HAP-1 (cell line): ENCODE results near the gene KRT24.
"Not testable (repeated sequence)": the region's sequence is repeated elsewhere in the genome, so short reads cannot be mapped to it uniquely, and the experiment has no call there.

Experiments used
- DNase-seq, 2 experiments: peaks; one replicate each; pipeline ENCODE4 v3.0.0-alpha.2; 2016 to 2020; ENCODE audit warnings: low spot score in 2 of 2
- H3K27me3 ChIP-seq: fragments of 250-450 bp; sonication (Bioruptor Pico); 2 replicates; pipeline ENCODE4 v1.5.1; 2020; ENCODE audit warnings: low read depth, mild to moderate bottlenecking, moderate library complexity
- H3K36me3 ChIP-seq: fragments of 250-450 bp; sonication (Bioruptor Pico); replicated peaks from 2 replicates; pipeline ENCODE4 v1.5.1; 2020; ENCODE audit warnings: mild to moderate bottlenecking
- H3K4me1 ChIP-seq: fragments of 250-450 bp; sonication (Bioruptor Pico); 2 replicates; pipeline ENCODE4 v1.5.1; 2020; ENCODE audit warnings: mild to moderate bottlenecking
- H3K4me3 ChIP-seq: fragments of 250-450 bp; sonication (Bioruptor Pico); 2 replicates; pipeline ENCODE4 v1.5.1; 2020; ENCODE audit warnings: mild to moderate bottlenecking, moderate library complexity
- H3K9me3 ChIP-seq: fragments of 250-450 bp; sonication (Bioruptor Pico); 2 replicates; pipeline ENCODE4 v1.5.1; 2020; ENCODE audit warnings: mild to moderate bottlenecking, moderate library complexity
- in situ Hi-C: fragments of 300-500 bp; cut with MboI; formaldehyde crosslinking; loops from 3 replicates; pipeline ENCODE4 v1.14.3; 2020; ENCODE audit warnings: low sequenced_read_pairs, inconsistent platforms, mixed read lengths

Gene KRT24

DNA sequence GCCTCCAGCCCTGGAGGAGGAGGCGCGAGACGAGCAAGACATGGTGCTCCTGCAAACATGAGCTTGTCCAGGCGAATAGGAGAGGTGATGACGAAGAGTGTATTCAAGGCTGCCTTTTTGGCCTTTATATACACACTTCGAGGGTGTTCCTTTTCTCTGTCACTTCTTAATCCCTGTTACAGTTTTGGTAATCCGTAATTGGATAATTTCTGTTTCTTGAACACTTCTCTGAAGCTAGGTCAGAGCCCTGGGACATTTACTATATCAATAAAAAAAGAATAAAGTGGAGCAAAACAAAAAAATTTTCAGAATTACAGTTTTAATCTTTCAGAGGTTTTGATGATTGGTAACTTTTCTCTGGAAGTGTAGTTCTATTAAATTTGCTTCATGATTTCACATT is at the start of gene KRT24:
KRT24 (minus strand) TSS at position 101 of the 400 bp plus-strand sequence; CDS start at position 42, 59 bp downstream.
- Histone ChIP-seq H3K4me1 (no peaks in the 10 kb centered on the region), H3K27me3 (no peaks in the 10 kb centered on the region; the same call in 1 of the 2 replicates), H3K4me3 (no peak within 1 kb of the TSS), H3K9me3 (no peaks in the 10 kb centered on the region), H3K36me3 (no peaks in the 10 kb centered on the region)
- in situ Hi-C loops: no loop called here
- DNase-seq: no peak

DNA sequence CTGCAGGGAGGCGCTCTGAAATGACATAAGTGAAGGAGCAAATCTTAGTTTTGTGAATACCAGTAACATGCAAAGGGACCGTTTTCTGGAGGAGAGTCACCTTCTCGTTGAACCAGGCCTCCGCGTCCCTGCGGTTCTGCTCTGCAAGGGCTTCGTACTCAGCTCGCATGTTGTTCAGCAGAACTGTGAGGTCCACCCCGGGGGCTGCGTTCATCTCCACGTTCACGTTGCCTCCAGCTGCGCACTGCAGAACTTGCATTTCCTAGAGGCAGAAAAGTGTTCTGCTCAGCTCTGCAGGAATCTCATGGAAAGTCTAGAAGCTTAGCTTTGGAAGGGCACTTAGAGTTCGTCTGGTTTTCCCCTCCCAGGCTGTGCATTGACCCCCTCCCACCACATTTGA is 47.5 kb upstream of the KRT24 start:
- no peaks in the 10 kb centered on the region for H3K4me1 ChIP-seq
- in situ Hi-C loops: no loop called here
- no peaks in the 10 kb centered on the region for H3K36me3 ChIP-seq
- no peaks in the 10 kb centered on the region for H3K9me3 ChIP-seq
- no peak overlapping the region for H3K4me3 ChIP-seq
- peaks cover 7% of the 10 kb centered on the region; the same call in 1 of the 2 replicates for H3K27me3 ChIP-seq
- DNase-seq: no peak

DNA sequence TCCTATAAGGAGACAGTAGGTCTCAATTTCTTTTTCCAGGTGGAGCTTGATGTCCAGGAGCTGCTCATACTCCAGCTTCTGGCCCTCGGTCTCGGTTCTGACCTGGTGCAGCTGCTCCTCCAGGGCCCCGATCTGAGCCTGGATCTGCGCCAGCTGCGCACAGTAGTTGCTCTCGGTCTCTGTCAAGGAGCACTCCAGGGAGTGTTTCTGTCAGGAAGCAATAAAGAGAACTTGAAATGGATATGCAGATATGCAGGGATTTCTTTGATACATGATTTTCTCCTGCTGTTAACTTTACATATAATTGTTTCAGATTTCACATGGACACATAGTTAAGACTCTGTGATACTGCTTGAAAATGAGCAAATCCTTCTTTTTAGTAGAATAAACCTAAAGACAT is 46.8 kb upstream of the KRT24 start:
- no peaks in the 10 kb centered on the region for H3K36me3 ChIP-seq
- no peaks in the 10 kb centered on the region for H3K4me1 ChIP-seq
- in situ Hi-C loops: no loop called here
- H3K9me3 ChIP-seq: no peaks in the 10 kb centered on the region
- no peak for DNase-seq
- H3K4me3 ChIP-seq: no peak overlapping the region
- peaks cover 7% of the 10 kb centered on the region; the same call in 1 of the 2 replicates for H3K27me3 ChIP-seq

DNA sequence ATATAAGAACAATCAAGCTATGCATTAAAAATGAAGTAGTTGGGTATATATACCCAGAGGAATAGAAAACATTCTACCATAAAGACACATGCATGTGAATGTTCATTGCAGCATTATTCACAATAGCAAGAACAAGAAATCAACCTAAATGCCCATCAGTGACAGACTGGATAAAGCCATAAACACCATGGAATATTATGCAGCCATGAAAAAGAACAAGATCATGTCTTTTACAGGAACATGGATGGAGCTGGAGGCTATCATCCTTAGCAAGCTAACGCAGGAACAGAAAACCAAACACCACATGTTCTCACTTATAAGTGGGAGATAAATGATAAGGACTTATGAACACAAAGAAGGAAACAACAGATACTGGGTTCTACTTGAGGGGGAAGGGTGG is 45.1 kb upstream of the KRT24 start:
- H3K27me3 ChIP-seq, in situ Hi-C loops, DNase-seq, H3K4me1 ChIP-seq, H3K36me3 ChIP-seq, H3K4me3 ChIP-seq, H3K9me3 ChIP-seq: not testable (repeated sequence)

DNA sequence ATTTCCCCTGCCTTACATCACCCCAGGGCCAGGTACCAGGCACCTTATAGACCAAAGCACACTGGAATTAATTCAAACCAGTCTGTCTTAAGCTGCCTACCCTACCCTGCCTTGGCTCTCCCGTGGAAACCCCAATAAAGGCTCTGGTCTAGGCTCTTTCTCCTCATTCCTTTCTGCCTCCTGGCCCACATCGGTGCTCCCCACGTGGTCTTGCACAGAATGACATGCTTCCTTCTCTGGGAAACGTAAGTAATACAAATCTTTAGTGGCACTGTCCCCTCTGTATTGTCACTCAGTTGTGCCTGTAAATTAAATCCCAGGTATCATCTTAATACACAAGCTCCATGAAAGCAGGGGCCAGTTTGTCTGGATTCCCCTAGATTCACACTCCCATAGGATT is 35.0 kb upstream of the KRT24 start:
- peaks cover 16% of the 10 kb centered on the region for H3K27me3 ChIP-seq
- H3K36me3 ChIP-seq: no peaks in the 10 kb centered on the region
- no peak overlapping the region for H3K4me3 ChIP-seq
- H3K9me3 ChIP-seq: no peaks in the 10 kb centered on the region
- no peaks in the 10 kb centered on the region for H3K4me1 ChIP-seq
- DNase-seq: no peak
- in situ Hi-C loops: no loop called here

DNA sequence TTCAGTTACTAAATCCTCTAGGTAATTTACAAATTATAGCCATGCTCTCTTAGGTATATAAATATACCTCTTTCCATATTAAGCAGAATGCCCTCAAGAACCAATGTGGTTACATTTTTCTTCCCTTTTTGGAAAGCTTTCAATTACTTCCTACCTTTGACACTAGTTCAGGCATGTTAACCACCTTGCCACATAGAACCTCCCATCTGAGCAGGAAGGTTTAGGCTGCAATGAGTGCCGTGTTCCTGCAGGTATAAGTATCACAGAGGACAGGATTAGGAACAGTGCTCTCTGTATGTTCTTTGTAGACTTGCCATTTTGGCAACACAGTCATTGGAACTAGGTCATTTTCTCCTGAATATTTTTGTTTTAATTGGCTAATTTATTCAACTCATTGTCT is 31.5 kb upstream of the KRT24 start:
- Histone ChIP-seq H3K4me1 (no peaks in the 10 kb centered on the region), H3K36me3 (no peaks in the 10 kb centered on the region)
- in situ Hi-C loops: no loop called here

DNA sequence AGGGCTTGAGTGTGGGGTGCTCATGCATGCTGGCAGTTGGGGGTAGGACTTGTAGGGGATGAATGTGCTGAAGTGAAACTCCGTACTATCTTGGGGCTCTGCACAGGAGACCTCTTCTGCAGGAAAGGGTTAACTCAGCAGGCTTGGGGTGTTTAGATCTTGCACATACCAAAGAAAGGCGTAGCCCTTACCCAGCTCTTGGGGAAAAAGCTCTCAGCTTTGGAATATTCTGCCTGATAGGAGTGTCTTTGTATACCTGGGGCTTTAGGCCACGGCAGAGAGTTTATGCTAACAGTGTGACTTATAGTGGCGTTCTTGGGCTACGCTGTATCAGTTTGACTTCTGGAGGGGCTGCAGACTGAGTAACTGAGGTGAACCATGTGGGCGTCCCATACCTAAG is 30.5 kb upstream of the KRT24 start:
- no peaks in the 10 kb centered on the region for H3K36me3 ChIP-seq
- in situ Hi-C loops: no loop called here
- H3K4me1 ChIP-seq: no peaks in the 10 kb centered on the region
- H3K27me3 ChIP-seq: peaks cover 23% of the 10 kb centered on the region
- no peak overlapping the region for H3K4me3 ChIP-seq
- no peaks in the 10 kb centered on the region for H3K9me3 ChIP-seq
- no peak for DNase-seq

More for the DNA sequence above, 31.5 kb upstream of the KRT24 start:
- no peak for DNase-seq
- no peak overlapping the region for H3K4me3 ChIP-seq
- H3K9me3 ChIP-seq: no peaks in the 10 kb centered on the region
- H3K27me3 ChIP-seq: peaks cover 28% of the 10 kb centered on the region

DNA sequence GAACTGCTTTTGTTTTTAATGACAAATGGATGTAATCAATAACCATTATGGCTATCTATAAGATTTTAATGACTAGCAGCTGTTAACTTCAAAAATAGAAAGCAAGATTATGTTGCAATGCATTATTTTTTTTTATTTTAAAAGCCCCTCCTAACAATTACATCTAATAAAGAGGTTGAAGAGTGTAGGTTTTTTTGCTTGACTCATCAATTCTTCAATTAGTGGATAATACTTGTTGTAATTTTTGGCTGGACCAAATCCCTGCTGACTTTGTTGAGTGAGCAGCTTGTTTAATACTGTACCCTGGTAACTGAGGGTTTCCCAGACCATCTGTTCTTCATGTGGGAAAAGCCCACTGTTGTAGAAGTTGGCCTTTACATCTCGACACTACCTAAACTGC is 27.4 kb upstream of the KRT24 start:
- no peak overlapping the region for H3K4me3 ChIP-seq
- peaks cover 26% of the 10 kb centered on the region for H3K27me3 ChIP-seq
- in situ Hi-C loops: no loop called here
- H3K36me3 ChIP-seq: no peaks in the 10 kb centered on the region
- H3K4me1 ChIP-seq: no peaks in the 10 kb centered on the region
- no peaks in the 10 kb centered on the region for H3K9me3 ChIP-seq
- DNase-seq: no peak

DNA sequence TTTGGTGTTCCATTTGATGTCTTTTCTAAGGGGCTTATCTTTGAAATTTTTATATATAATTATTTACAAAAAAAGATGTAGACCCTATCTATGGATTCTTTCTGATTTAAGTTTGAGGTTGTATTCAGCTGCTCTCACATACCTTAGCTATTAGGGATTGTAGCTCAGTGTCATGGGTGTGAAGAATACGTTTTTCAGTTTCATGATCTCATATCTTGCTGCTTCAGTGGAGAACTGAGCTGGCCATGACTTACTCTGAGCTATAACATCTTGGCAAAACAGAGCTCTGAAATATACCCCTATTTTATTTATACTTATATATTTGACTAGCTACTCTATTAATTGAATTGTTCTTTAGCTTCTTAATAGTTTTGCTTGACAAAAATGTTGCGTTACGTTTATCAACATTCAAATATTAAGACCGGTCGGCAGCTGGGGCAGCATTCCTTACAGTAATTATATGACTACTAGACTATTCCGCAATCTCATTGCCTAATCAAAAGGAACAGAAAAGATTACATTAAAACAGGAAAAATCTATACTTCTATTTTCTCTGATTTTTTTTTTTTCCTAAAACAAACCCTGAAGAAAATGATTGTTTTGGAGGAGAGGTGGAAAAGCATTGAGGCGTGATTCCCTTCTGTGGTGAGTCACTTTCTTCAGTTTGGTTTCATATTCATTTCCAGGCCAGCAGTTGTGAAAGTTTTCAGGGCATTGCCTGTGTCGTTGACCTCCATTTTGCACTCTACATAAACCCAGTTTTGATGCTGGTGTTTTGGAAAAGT is 24.1 kb upstream of the KRT24 start:
- no peak for DNase-seq

DNA sequence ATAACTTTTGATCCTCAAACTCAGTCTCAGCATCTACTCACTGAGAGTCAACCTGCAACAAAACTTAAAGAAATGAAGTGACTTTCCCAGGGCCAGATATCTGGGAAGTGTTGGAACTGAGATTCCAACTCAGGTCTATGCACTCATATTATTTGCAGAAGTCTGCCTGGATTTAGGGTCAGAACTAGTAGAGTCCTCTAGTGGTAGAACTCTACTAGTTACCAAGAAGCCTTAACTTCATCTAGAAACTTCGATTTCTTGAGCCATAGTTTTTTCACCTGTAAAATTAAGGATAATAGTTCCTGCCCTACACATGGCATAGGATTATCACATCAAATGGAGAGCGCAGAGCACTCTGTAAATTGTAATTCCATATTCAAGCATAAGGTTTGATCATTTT is 23.4 kb upstream of the KRT24 start:
- Histone ChIP-seq H3K4me3 (no peak overlapping the region), H3K27me3 (peaks cover 20% of the 10 kb centered on the region), H3K9me3 (no peaks in the 10 kb centered on the region), H3K4me1 (no peaks in the 10 kb centered on the region), H3K36me3 (no peaks in the 10 kb centered on the region)
- in situ Hi-C loops: no loop called here
- no peak for DNase-seq

More for the DNA sequence above, 24.1 kb upstream of the KRT24 start:
- in situ Hi-C loops: no loop called here
- H3K27me3 ChIP-seq: peaks cover 26% of the 10 kb centered on the region
- no peaks in the 10 kb centered on the region for H3K9me3 ChIP-seq
- no peaks in the 10 kb centered on the region for H3K36me3 ChIP-seq
- no peaks in the 10 kb centered on the region for H3K4me1 ChIP-seq
- no peak overlapping the region for H3K4me3 ChIP-seq

DNA sequence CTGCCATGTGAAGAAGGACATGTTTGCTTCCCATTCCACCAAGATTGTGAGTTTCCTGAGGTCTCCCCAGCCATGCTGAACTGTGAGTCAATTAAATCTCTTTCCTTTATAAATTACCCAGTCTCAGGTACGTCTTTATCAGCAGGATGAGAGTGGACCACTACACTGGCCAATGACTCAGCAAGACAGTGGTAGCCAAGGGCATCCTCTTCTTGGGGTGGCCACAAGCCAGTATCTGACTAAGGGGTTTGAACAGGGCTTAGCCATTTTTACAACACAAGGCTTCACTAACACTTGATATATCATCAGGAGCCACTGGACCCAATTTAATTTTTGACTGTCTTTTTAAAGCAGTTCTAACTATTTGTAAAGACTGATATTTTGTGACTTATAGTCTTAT is 21.1 kb upstream of the KRT24 start:
- Histone ChIP-seq H3K27me3 (peaks cover 11% of the 10 kb centered on the region), H3K9me3 (no peaks in the 10 kb centered on the region), H3K4me1 (no peaks in the 10 kb centered on the region), H3K4me3 (no peak overlapping the region), H3K36me3 (no peaks in the 10 kb centered on the region)
- DNase-seq: no peak
- in situ Hi-C loops: no loop called here

DNA sequence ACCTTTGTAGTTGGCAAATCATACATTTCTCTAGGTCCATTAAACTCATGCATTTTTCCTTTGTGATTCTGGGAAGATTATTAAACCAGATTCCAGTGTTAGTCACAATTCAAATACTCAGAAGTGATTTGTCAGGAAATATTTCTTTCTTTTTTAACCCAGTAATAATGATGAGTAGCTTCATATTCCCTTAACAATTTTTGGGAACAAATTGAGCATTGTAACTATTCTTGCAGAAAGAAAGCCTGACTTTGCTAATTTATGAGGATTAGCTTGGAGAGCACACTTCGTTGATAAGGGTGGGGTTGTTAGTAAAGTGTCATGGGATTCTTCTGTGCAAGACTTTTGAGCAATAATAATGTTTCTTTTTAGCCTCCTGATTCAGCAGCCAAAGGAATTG is 18.7 kb upstream of the KRT24 start:
- no peaks in the 10 kb centered on the region for H3K4me1 ChIP-seq
- in situ Hi-C loops: no loop called here
- H3K36me3 ChIP-seq: no peaks in the 10 kb centered on the region
- DNase-seq: no peak
- peaks cover 7% of the 10 kb centered on the region for H3K27me3 ChIP-seq
- no peaks in the 10 kb centered on the region for H3K9me3 ChIP-seq
- H3K4me3 ChIP-seq: no peak overlapping the region

DNA sequence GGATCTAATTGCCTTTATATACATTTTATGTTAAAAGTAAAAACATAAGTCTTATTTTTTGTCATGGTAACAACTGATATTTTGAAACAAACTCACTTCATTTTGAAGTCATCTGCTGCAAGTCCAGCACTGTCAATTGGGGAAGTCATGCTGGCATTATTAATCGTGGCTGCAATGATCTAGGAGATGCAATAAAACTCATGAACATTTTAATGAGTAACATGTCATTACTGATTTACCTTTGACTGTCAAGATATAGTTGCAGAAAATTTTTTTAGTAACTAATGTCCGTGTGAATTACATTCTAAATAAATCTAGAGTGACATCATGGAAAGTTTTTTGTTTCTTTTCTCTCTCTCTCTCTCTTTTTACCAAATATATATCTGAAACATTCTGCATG is 17.3 kb upstream of the KRT24 start:
- Histone ChIP-seq H3K9me3 (no peaks in the 10 kb centered on the region), H3K27me3 (no peaks in the 10 kb centered on the region; the same call in 1 of the 2 replicates), H3K36me3 (no peaks in the 10 kb centered on the region), H3K4me1 (no peaks in the 10 kb centered on the region), H3K4me3 (no peak overlapping the region)
- no peak for DNase-seq
- in situ Hi-C loops: no loop called here

DNA sequence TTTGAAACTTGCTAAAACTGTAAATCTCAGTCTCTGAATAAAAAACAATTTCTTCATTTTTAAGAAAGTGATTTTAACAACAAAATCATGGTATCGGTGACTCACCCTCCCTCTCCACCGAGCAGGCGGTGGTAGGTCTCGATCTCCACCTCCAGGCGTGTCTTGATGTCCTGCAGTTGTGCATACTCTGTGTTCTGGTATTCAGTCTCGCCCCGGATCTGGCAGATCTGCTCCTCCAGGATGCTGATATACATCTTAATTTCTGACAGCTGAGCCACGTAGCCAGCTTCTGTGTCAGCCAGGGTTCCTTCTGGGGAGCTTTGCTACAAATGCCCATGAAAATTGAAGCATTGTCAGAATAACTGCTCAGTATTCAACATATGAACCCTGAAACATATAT is 15.4 kb upstream of the KRT24 start:
- Histone ChIP-seq H3K4me3 (no peak overlapping the region), H3K9me3 (no peaks in the 10 kb centered on the region), H3K36me3 (no peaks in the 10 kb centered on the region), H3K4me1 (no peaks in the 10 kb centered on the region), H3K27me3 (no peaks in the 10 kb centered on the region; the same call in 1 of the 2 replicates)
- in situ Hi-C loops: no loop called here
- DNase-seq: no peak

DNA sequence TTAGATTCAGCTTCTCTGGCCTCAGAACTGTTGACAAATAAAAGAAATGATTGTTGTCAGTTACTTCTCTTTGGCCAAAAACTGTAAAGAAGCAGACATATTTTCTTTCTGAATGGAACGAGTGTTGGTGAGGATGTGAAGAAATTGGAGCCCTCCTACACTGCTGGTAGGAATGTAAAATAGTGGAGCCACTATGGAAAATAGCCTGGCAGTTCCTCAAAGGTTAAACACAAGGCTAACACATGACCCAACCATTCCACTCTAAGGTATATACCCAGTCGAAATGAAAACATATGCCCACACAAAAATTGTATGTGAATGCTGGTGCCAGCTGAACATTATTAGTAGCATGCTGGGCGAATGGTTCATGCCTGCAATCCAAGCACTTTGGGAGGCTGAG is 14.2 kb upstream of the KRT24 start:
- H3K27me3 ChIP-seq: no peaks in the 10 kb centered on the region; the same call in 1 of the 2 replicates
- H3K36me3 ChIP-seq: no peaks in the 10 kb centered on the region
- H3K4me3 ChIP-seq: no peak overlapping the region
- H3K9me3 ChIP-seq: no peaks in the 10 kb centered on the region
- no peaks in the 10 kb centered on the region for H3K4me1 ChIP-seq
- DNase-seq: no peak
- in situ Hi-C loops: no loop called here
